Heart left ventricle (tissue), 16 donors: ENCODE data around the gene CCBE1. TPM values are rescaled to one million over a fixed set of nuclear protein-coding genes. Genes with fewer than 3 reads are reported as not detected.

Experiments used
- ATAC-seq, 4 donors: fragments of 200-7000 bp; cut with Tn5 transposase; one replicate each; pipeline ENCODE4 v1.9.1; 2020 to 2022; ENCODE audit warnings: moderate library complexity in 4 of 4, mild to moderate bottlenecking in 3 of 4, moderate number of reproducible peaks in 1 of 4
- DNase-seq, 5 donors: peaks; one replicate each; pipeline ENCODE4 v3.0.0-alpha.2; 2020
- H3K27ac ChIP-seq, 12 donors: fragments of 200-600 bp; sonication (generic) in 4 of 12; one replicate each; pipeline versions ENCODE4 v1.5.0 to v1.8.0; 2016 to 2022; ENCODE audit warnings: mild to moderate bottlenecking in 2 of 12
- H3K27me3 ChIP-seq, 9 donors: fragments of 200-600 bp; sonication (generic) in 2 of 9; one replicate each; pipeline versions ENCODE4 v1.5.1 to v1.8.0; 2016 to 2022; ENCODE audit warnings: mild to moderate bottlenecking in 3 of 9
- H3K36me3 ChIP-seq, 9 donors: fragments of 200-600 bp; sonication (generic) in 2 of 9; one replicate each; pipeline versions ENCODE4 v1.5.0 to v1.8.0; 2018 to 2022; ENCODE audit warnings: mild to moderate bottlenecking in 2 of 9
- H3K4me1 ChIP-seq, 12 donors: fragments of 200-600 bp; sonication (generic) in 4 of 12; one replicate each; pipeline versions ENCODE4 v1.5.0 to v1.8.0; 2016 to 2022; ENCODE audit warnings: mild to moderate bottlenecking in 3 of 12
- H3K4me3 ChIP-seq, 12 donors: fragments of 200-600 bp; sonication (generic) in 4 of 12; one replicate each; pipeline versions ENCODE4 v1.5.0 to v1.8.0; 2017 to 2022; ENCODE audit warnings: mild to moderate bottlenecking in 9 of 12, moderate library complexity in 4 of 12
- H3K9me3 ChIP-seq, 12 donors: fragments of 200-600 bp; sonication (generic) in 4 of 12; one replicate each; pipeline versions ENCODE4 v1.5.0 to v1.8.0; 2016 to 2022; ENCODE audit warnings: mild to moderate bottlenecking in 1 of 12
- POLR2A ChIP-seq, 2 donors: fragments of 450-650 bp; IDR thresholded peaks; one replicate each; pipeline ENCODE4 v1.6.1; 2017; ENCODE audit warnings: antibody characterized with exemption in 2 of 2, mild to moderate bottlenecking in 2 of 2, moderate library complexity in 2 of 2
- WGBS, 4 donors: extraction: QIAGEN DNeasy Blood & Tissue Kit in 2 of 4; methylation state at CpG; one replicate each; pipeline versions ENCODE4 v1.1.5 to v1.1.7; 2013 to 2018; 5-methylcytosine and 5-hydroxymethylcytosine counted together
- intact Hi-C, 10 donors: fragments of 100-400 bp; cut with DNase I; formaldehyde crosslinking; loops; one replicate each; pipeline versions ENCODE4 v1.11.1 to v1.14.2; 2022
- polyA plus RNA-seq, 2 donors: library from polyadenylated mRNA; stranded (reverse); fragments of 200-250 nt; gene quantifications; one replicate each; pipeline ENCODE4 v1.2.3, GENCODE V29; 2013
- total RNA-seq, 9 donors: library from RNA; depleted of rRNA in 2 of 9; stranded (reverse); fragments of >200 nt in 2 of 9; fragmentation: NEBNext Ultra II Directional in 3 of 9; extraction: Animal tissue kit (Norgen Biotek cat#: 25700) in 3 of 9; gene quantifications; one replicate each; pipeline versions ENCODE4 v1.1.0 to v1.2.4, GENCODE V29; 2016 to 2023
- TF ChIP-seq, protein P1 (sequence below), 12 donors: fragments of 200-600 bp; sonication (generic) in 4 of 12; IDR thresholded peaks; one replicate each; pipeline versions ENCODE4 v1.5.0 to v1.8.0; 2018 to 2022; ENCODE audit warnings: antibody characterized with exemption in 12 of 12, mild to moderate bottlenecking in 5 of 12
- donor health status: ischemic (EF 13 %, LVEDD 7.1; RV severe dilation, severe dysfunction).
- donor health status: healthy with polysubstance abuse.
- donor health status: DM: no; HTN: yes; CAD: no.
- donor health status: DM: no; HTN: no; CAD: no.
- donor health status: ischemic (EF 25% LVEDD 6.9; RV normal size, moderate dysfunction).
- donor health status: ischemic (EF 25% LVEDD 5.7; RV mildly dilated, moderate dysfunction).
- donor health status: healthy.
- donor health status: DM: yes; HTN: yes; CAD: no.
- donor health status: ischemic (EF 35%, LVEDD 5.7; RV mildly dilated, moderate dysfunction).
- donor health status: nonischemic (EF 11% LVEDD 7.7; RV severe dilation, severe dysfunction).
- donor health status: DM: yes; HTN: yes; CAD: no.
- donor health status: PGD.
- donor health status: ischemic (EF 29% LVEDD 5.4; RV normal size, mild dysfunction).
- donor health status: nonischemic (EF 23%, LVEDD 6.1; RV moderate dilation, normal function).

CCBE1 gene
- total and polyA plus RNA-seq, 11 donors: 0.15 to 6.3 (median 0.74) TPM

DNA sequence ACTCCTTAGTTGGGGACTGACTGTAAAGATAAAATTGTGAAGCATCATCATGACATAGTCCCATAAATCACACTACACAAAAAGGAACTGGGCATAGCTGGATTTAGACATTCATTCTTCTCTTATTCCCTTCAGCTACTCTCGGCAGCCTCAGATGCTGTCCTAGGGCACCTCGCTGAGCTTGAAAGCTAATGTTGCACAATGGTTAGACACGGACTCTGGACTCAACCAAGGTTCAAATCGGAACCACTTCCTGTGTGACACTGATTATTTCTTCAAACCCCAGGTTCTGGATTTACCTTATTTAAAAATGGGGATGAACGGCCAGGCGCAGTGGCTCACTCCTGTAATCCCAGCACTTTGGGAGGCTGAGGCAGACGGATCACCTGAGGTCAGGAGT lies 89.8 kb downstream of the CCBE1 start:
- WGBS, 4 donors: 93 to 95% (median 94%) methylated on average over 7 of the region's 7 CpGs
- intact Hi-C loops: loop anchor here in 3 of 10 donors (5.0 to 10.0 kb wide), 4 partner anchors 55 to 153 kb away; no protein-coding TSS in a partner anchor
- Histone ChIP-seq H3K4me3 (no peak overlapping the region), H3K36me3 (no peaks in the 10 kb centered on the region), H3K9me3 (no peaks in the 10 kb centered on the region), H3K27me3 (no peaks in the 10 kb centered on the region), H3K27ac (no peak overlapping the region), H3K4me1 (peaks cover 0 to 23% (median 5%) of the 10 kb centered on the region in 12 donors)
- DNase-seq (no peak), ATAC-seq (no peak)
- TF ChIP-seq, protein P1, sequence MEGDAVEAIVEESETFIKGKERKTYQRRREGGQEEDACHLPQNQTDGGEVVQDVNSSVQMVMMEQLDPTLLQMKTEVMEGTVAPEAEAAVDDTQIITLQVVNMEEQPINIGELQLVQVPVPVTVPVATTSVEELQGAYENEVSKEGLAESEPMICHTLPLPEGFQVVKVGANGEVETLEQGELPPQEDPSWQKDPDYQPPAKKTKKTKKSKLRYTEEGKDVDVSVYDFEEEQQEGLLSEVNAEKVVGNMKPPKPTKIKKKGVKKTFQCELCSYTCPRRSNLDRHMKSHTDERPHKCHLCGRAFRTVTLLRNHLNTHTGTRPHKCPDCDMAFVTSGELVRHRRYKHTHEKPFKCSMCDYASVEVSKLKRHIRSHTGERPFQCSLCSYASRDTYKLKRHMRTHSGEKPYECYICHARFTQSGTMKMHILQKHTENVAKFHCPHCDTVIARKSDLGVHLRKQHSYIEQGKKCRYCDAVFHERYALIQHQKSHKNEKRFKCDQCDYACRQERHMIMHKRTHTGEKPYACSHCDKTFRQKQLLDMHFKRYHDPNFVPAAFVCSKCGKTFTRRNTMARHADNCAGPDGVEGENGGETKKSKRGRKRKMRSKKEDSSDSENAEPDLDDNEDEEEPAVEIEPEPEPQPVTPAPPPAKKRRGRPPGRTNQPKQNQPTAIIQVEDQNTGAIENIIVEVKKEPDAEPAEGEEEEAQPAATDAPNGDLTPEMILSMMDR (IDR thresholded peaks at IDR 0.05): no peak
- no peak for TF ChIP-seq POLR2A (IDR thresholded peaks at IDR 0.05)

DNA sequence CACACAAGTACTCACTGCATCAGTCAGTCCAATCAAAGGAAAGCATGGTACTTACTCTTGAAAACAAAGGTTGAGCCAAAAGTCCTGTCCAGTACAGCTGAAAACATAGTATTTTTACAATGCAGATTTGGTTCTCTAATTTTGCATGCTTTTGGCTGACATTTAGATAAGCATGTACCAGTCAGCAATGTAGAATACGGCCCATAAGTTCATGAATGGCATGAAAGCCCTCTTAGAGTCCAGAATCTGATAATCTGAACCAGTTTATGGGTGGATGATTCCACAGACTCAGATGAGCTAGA lies 90.2 kb downstream of the CCBE1 start:
- H3K4me1 ChIP-seq: peaks cover 0 to 23% (median 5%) of the 10 kb centered on the region in 12 donors
- no peaks in the 10 kb centered on the region for H3K36me3 ChIP-seq
- no peaks in the 10 kb centered on the region for H3K9me3 ChIP-seq
- intact Hi-C loops: loop anchor here in 3 of 10 donors (5.0 to 10.0 kb wide), 4 partner anchors 55 to 152 kb away; no protein-coding TSS in a partner anchor
- H3K27me3 ChIP-seq: no peaks in the 10 kb centered on the region
- no peak overlapping the region for H3K4me3 ChIP-seq
- ATAC-seq (no peak), DNase-seq (no peak)
- WGBS, 4 donors: 56 to 75% (median 65%) methylated on average over 1 of the region's 1 CpG
- no peak overlapping the region for H3K27ac ChIP-seq
- no peak for TF ChIP-seq POLR2A (IDR thresholded peaks at IDR 0.05)
- TF ChIP-seq, protein P1 (IDR thresholded peaks at IDR 0.05): no peak

GRCh38 chr18:59606193-59607077 lies 90.8 kb downstream of the CCBE1 start:
- WGBS, 4 donors: 30 to 42% (median 39%) methylated on average over 13 of the region's 13 CpGs
- ATAC-seq (peak; percentile 88 to 94 (median 90)), DNase-seq (peak in 2 of 5 donors; percentile 26 to 59)
- Histone ChIP-seq H3K4me1 (peaks cover 0 to 23% (median 5%) of the 10 kb centered on the region in 12 donors), H3K4me3 (no peak overlapping the region), H3K9me3 (no peaks in the 10 kb centered on the region), H3K27me3 (no peaks in the 10 kb centered on the region), H3K27ac (peak overlapping the region in 2 of 12 donors; percentile 9 to 59), H3K36me3 (no peaks in the 10 kb centered on the region)
- intact Hi-C loops: loop anchor here in 3 of 10 donors (5.0 to 10.0 kb wide), 4 partner anchors 54 to 152 kb away; no protein-coding TSS in a partner anchor
- TF ChIP-seq, protein P1 (IDR thresholded peaks at IDR 0.05): no peak
- TF ChIP-seq POLR2A (IDR thresholded peaks at IDR 0.05): no peak

GRCh38 chr18:59605633-59606192 lies 91.5 kb downstream of the CCBE1 start:
- no peak for TF ChIP-seq POLR2A (IDR thresholded peaks at IDR 0.05)
- TF ChIP-seq, protein P1 (IDR thresholded peaks at IDR 0.05): no peak
- Histone ChIP-seq H3K9me3 (no peaks in the 10 kb centered on the region), H3K36me3 (no peaks in the 10 kb centered on the region), H3K27me3 (no peaks in the 10 kb centered on the region), H3K4me3 (no peak overlapping the region), H3K4me1 (peaks cover 0 to 23% (median 5%) of the 10 kb centered on the region in 12 donors), H3K27ac (no peak overlapping the region)
- DNase-seq (no peak), ATAC-seq (peak in 1 of 4 donors; percentile 14)
- intact Hi-C loops: loop anchor here in 3 of 10 donors (5.0 to 10.0 kb wide), 4 partner anchors 53 to 151 kb away; no protein-coding TSS in a partner anchor
- WGBS, 4 donors: 76 to 80% (median 78%) methylated on average over 13 of the region's 13 CpGs
